Fibroblast of lung (primary cell): Measurements from ENCODE around the gene SUZ12. TPM values are rescaled to one million over a fixed set of nuclear protein-coding genes. Genes with fewer than 3 reads are reported as not detected.
A peak's percentile ranks its signal among the peaks of the same experiment; 100 is the strongest.
"Not testable (repeated sequence)": the region's sequence is repeated elsewhere in the genome, so short reads cannot be mapped to it uniquely, and the experiment has no call there.

Experiments
- DNase-seq, 2 donors: peaks; one replicate each; pipeline versions ENCODE4 v3.0.0 to v3.0.0-alpha.2; 2010; ENCODE audit warnings: low read depth in 2 of 2
- H2AFZ ChIP-seq: 2 replicates; pipeline ENCODE4 v1.5.1; 2012; ENCODE audit warnings: low read length, control low read depth, inconsistent platforms
- H3K27ac ChIP-seq: 2 replicates; pipeline ENCODE4 v1.5.1; 2011; ENCODE audit warnings: low read length, control low read depth; ENCODE audit not compliant: insufficient read depth
- H3K27me3 ChIP-seq: 2 replicates; pipeline ENCODE4 v1.5.1; 2011; ENCODE audit warnings: mild to moderate bottlenecking, low read length; ENCODE audit not compliant: control insufficient read depth, insufficient read depth
- H3K36me3 ChIP-seq: 2 replicates; pipeline ENCODE4 v1.5.1; 2011; ENCODE audit warnings: low read length; ENCODE audit not compliant: control insufficient read depth, insufficient read depth
- H3K4me1 ChIP-seq: 2 replicates; pipeline ENCODE4 v1.5.1; 2011; ENCODE audit warnings: low read length; ENCODE audit not compliant: control insufficient read depth, insufficient read depth; ENCODE audit errors: extremely low read depth
- H3K4me2 ChIP-seq: 2 replicates; pipeline ENCODE4 v1.5.1; 2011; ENCODE audit warnings: low read length, control low read depth; ENCODE audit not compliant: insufficient read depth; ENCODE audit errors: extremely low read depth
- H3K4me3 ChIP-seq, 4 experiments: fragments of 200-600 bp in 1 of 4; sonication (generic) in 1 of 4; replicated peaks in 1 of 4; 2 replicates each; pipeline ENCODE4 v1.5.1; 2011 to 2016; ENCODE audit warnings: low read length in 4 of 4, low read depth in 3 of 4, mild to moderate bottlenecking in 3 of 4, control low read depth in 2 of 4, inconsistent platforms in 1 of 4, mixed read lengths in 1 of 4; ENCODE audit not compliant: insufficient read depth in 1 of 4; ENCODE audit errors: control extremely low read depth in 1 of 4
- H3K79me2 ChIP-seq: 2 replicates; pipeline ENCODE4 v1.5.1; 2012; ENCODE audit warnings: mild to moderate bottlenecking, low read length, inconsistent platforms; ENCODE audit not compliant: control insufficient read depth, insufficient read depth
- H3K9ac ChIP-seq: 2 replicates; pipeline ENCODE4 v1.5.1; 2011; ENCODE audit warnings: mild to moderate bottlenecking, low read length, control low read depth; ENCODE audit not compliant: insufficient read depth
- H3K9me3 ChIP-seq: 2 replicates; pipeline ENCODE4 v1.5.1; 2012; ENCODE audit warnings: low read depth, low read length; ENCODE audit not compliant: control insufficient read depth, insufficient read depth
- H4K20me1 ChIP-seq: 2 replicates; pipeline ENCODE4 v1.5.1; 2011; ENCODE audit warnings: low read length; ENCODE audit not compliant: control insufficient read depth, insufficient read depth; ENCODE audit errors: extremely low read depth
- EZH2 ChIP-seq: IDR thresholded peaks from 2 replicates; pipeline ENCODE4 v1.5.1; 2012; ENCODE audit warnings: low read length, control low read depth, mild to moderate bottlenecking; ENCODE audit errors: missing control alignments
- polyA plus RNA-seq, 2 donors: library from polyadenylated mRNA; depleted of rRNA in 1 of 2; stranded (reverse) in 1 of 2; unstranded in 1 of 2; fragments of >200 nt; gene quantifications; 2 replicates each; pipeline ENCODE4 v1.2.1, GENCODE V29; 2011 to 2012; ENCODE audit warnings: missing spikeins in 1 of 2
- total RNA-seq: library from RNA; depleted of rRNA; stranded (reverse); fragments of >200 nt; gene quantifications from 2 replicates; pipeline ENCODE4 v1.2.1, GENCODE V29; 2014
- TF ChIP-seq, protein P1 (sequence below), 2 donors: IDR thresholded peaks in 1 of 2; conservative IDR thresholded peaks in 1 of 2; 1 replicate in 1 of 2; 2 replicates in 1 of 2; pipeline ENCODE4 v1.5.1; 2011 to 2012; ENCODE audit warnings: low read length in 2 of 2, control low read depth in 1 of 2, inconsistent platforms in 1 of 2, low read depth in 1 of 2, mild to moderate bottlenecking in 1 of 2

The SUZ12 gene
- total and polyA plus RNA-seq, 2 donors (not counting 1 experiment from before 2014, with no cell fraction given) = 26.1 to 26.4 TPM

DNA sequence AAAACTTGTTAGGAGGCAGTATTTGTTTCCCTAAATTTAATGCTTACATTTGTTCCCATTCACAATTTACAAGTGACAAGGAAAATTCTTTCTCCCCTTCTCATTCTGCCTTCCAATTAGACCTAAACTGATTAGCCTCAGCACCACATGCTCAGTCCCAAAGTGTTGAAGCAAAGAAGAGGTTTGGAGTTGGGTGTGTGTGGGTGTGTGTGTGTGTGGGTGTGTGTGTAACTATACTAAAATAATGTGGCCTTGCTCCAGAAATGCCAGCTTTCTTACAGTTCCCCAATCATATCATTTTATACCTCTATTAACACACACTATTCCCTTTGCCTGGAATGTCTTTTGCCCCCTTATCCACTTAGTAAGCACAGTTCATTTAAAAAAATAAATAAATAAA lies 28.4 kb upstream of the SUZ12 start:
- no peak for DNase-seq
- no peak overlapping the region for H3K9ac ChIP-seq
- no peak overlapping the region for H3K4me2 ChIP-seq
- no peak for TF ChIP-seq EZH2
- TF ChIP-seq, protein P1, sequence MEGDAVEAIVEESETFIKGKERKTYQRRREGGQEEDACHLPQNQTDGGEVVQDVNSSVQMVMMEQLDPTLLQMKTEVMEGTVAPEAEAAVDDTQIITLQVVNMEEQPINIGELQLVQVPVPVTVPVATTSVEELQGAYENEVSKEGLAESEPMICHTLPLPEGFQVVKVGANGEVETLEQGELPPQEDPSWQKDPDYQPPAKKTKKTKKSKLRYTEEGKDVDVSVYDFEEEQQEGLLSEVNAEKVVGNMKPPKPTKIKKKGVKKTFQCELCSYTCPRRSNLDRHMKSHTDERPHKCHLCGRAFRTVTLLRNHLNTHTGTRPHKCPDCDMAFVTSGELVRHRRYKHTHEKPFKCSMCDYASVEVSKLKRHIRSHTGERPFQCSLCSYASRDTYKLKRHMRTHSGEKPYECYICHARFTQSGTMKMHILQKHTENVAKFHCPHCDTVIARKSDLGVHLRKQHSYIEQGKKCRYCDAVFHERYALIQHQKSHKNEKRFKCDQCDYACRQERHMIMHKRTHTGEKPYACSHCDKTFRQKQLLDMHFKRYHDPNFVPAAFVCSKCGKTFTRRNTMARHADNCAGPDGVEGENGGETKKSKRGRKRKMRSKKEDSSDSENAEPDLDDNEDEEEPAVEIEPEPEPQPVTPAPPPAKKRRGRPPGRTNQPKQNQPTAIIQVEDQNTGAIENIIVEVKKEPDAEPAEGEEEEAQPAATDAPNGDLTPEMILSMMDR (conservative IDR thresholded peaks at IDR 0.05 in 1 of 2, IDR thresholded peaks at IDR 0.05 in 1 of 2; ENCODE audit: low read depth in 1 of 2, low read length in 2 of 2) = no peak
- no peaks in the 10 kb centered on the region for H3K36me3 ChIP-seq
- no peak overlapping the region for H3K27ac ChIP-seq
- no peaks in the 10 kb centered on the region for H4K20me1 ChIP-seq
- H3K27me3 ChIP-seq = no peaks in the 10 kb centered on the region
- no peak overlapping the region for H3K4me3 ChIP-seq
- no peaks in the 10 kb centered on the region for H3K4me1 ChIP-seq
- H3K9me3 ChIP-seq = no peaks in the 10 kb centered on the region
- no peak overlapping the region for H2AFZ ChIP-seq
- H3K79me2 ChIP-seq = no peaks in the 10 kb centered on the region

DNA sequence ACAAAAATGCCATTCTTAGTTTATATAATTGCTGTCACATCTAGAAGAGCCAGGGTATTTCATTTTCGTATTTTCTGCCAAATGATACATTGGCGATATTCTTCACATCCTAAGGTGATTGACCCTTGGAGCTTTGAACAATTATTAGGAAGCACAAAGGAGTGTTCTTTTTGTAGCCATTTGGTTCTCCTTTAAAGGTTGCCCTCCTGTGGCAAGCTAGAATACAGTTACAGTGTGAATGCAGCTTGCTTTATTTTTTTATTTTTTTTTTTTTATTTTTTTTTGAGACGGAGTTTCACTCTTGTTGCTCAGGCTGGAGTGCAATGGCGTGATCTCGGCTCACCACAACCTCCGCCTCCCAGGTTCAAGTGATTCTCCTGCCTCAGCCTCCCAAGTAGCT lies 24.1 kb upstream of the SUZ12 start:
- not testable (repeated sequence) for H3K4me3 ChIP-seq, H4K20me1 ChIP-seq, H3K27ac ChIP-seq, H3K36me3 ChIP-seq, H3K27me3 ChIP-seq, H3K9ac ChIP-seq, H3K79me2 ChIP-seq, H3K4me1 ChIP-seq, H3K4me2 ChIP-seq, H3K9me3 ChIP-seq, H2AFZ ChIP-seq
- peak in 1 of 2 donors; percentile 45 for DNase-seq
- TF ChIP-seq, protein P1 (conservative IDR thresholded peaks at IDR 0.05 in 1 of 2, IDR thresholded peaks at IDR 0.05 in 1 of 2; ENCODE audit: low read depth in 1 of 2, low read length in 2 of 2) = peak; percentile 34 to 45

DNA sequence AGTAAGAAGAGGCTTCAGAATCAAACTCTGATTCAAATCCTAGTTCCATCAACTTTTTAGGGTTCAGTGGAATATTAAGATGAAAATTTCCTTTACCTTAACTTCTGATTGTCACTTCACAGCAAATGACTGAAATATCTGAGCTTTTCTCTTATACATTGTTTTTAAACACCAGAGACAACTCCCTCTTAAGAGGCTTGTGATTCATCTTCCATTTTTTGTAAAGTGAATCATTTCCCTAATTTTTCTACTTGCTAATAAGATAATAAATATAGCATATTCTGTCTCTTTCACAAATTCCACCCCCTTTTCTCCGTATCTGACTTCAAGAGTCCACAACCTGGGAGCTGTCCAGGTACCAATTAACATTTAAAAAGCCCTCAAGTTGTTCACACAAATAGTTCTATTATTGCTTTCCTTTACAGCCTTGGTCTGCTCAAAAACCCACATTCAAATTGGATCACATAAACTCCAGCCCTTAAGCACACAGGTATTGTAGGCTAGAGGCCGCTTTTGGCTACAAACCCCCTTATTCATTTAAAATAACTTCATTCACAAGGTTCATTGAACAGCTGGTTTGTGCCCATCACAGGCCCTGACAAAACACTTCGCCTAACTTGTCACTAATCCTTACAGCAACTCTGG lies 21.2 kb upstream of the SUZ12 start:
- Histone ChIP-seq H3K27ac (no peak overlapping the region), H3K4me3 (no peak overlapping the region), H2AFZ (no peak overlapping the region), H3K4me2 (no peak overlapping the region), H3K36me3 (no peaks in the 10 kb centered on the region), H3K27me3 (no peaks in the 10 kb centered on the region), H3K9me3 (no peaks in the 10 kb centered on the region), H4K20me1 (no peaks in the 10 kb centered on the region), H3K79me2 (no peaks in the 10 kb centered on the region), H3K4me1 (peaks cover 3% of the 10 kb centered on the region), H3K9ac (no peak overlapping the region)
- no peak for TF ChIP-seq EZH2
- TF ChIP-seq, protein P1 (conservative IDR thresholded peaks at IDR 0.05 in 1 of 2, IDR thresholded peaks at IDR 0.05 in 1 of 2; ENCODE audit: low read depth in 1 of 2, low read length in 2 of 2) = no peak
- DNase-seq = peak; percentile 6 to 36
